Measurements from ENCODE around the gene LNP1. TPM values are rescaled to one million over a fixed set of nuclear protein-coding genes. Genes with fewer than 3 reads are reported as not detected.

Gene LNP1
- total and polyA plus RNA-seq, 2 of the 13 experiments (the other 11 are each of a cell fraction or from before 2014, with no cell fraction given), result 3.6 to 7.0 TPM

DNA sequence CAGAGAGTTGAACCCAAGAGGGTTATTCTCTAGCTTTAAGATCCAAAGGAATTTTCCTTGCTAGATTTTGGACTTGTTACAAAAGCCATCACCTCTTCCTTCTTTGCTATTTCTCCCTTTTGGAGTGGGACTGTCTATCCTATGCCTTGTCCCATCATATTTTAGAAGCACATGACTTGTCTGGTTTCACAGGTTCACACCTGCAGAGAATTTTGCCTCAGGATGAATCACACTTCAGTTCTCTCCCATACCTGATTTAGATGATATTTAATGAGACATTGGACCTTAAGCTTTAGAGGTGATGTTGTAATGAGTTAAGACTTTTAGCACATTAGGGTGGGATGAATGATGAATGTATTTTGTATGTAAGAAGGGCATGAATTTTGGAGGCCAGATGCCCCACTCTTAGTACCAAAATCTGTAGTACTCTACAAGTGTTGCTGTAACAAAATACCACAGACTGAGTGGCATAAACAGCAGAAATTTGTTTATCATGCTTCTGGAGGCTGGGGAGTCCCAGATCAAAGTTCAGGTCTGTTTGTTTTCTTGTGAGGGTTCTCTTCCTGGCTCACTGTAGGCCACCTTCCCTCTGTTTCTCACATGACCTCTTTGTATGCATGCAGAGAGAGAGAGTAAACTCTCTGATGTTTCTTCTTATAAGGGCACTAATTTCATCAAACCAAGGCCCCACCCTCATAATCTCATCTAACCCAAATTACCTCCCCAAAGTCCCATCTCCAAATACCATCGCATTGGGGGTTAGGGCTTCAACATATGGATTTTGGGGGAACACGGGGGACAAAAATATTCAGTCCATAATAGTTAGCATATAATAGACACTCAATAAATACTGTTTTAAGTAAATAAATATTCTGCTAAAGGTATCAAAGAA is 10.0 kb downstream of the LNP1 start (continued):
- TF ChIP-seq JUN (CRISPR knock-in tag; IDR thresholded peaks at IDR 0.05) (no peak), SSRP1 (CRISPR knock-in tag; IDR thresholded peaks at IDR 0.05) (no peak), ETV5 (CRISPR knock-in tag; IDR thresholded peaks at IDR 0.05; ENCODE audit: borderline replicate concordance) (peak; percentile 23; the same call in 1 of the 2 replicates), TRIM24 (CRISPR knock-in tag; IDR thresholded peaks at IDR 0.05) (0 out of 2 replicates have a peak, but pooled peaks have one; percentile 37), NPAS2 (CRISPR knock-in tag; IDR thresholded peaks at IDR 0.05; ENCODE audit: borderline replicate concordance) (no peak), SOX5 (CRISPR knock-in tag; IDR thresholded peaks at IDR 0.05; ENCODE audit: borderline replicate concordance) (peak; percentile 69; the same call in 1 of the 2 replicates), FOXM1 (CRISPR knock-in tag; IDR thresholded peaks at IDR 0.05) (no peak), ZNF468 (CRISPR knock-in tag; IDR thresholded peaks at IDR 0.05) (no peak), ETV6 (CRISPR knock-in tag; conservative IDR thresholded peaks at IDR 0.05) (no peak)
- TF ChIP-seq, protein P1, sequence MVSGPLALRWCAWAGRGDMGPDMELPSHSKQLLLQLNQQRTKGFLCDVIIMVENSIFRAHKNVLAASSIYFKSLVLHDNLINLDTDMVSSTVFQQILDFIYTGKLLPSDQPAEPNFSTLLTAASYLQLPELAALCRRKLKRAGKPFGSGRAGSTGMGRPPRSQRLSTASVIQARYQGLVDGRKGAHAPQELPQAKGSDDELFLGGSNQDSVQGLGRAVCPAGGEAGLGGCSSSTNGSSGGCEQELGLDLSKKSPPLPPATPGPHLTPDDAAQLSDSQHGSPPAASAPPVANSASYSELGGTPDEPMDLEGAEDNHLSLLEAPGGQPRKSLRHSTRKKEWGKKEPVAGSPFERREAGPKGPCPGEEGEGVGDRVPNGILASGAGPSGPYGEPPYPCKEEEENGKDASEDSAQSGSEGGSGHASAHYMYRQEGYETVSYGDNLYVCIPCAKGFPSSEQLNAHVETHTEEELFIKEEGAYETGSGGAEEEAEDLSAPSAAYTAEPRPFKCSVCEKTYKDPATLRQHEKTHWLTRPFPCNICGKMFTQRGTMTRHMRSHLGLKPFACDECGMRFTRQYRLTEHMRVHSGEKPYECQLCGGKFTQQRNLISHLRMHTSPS (CRISPR knock-in tag; IDR thresholded peaks at IDR 0.05; ENCODE audit: low read depth), result no peak
- TF ChIP-seq, protein P2, sequence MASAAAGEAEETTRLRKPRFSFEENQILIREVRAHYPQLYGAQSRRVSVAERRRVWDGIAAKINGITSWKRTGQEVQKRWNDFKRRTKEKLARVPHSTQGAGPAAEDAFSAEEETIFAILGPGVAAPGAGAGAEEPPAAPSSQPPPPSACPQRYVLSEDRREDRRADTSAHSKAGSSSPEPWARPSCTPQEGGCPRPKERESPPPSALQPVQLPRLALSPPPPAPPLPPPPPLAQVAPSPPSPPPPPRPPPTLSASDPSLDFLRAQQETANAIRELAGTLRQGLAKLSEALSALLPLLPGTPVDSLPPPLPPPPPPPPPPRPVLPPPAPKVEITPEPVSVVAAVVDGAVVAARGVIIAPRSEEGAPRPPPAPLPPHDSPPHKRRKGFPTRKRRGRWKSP (CRISPR knock-in tag; IDR thresholded peaks at IDR 0.05), result peak; percentile 39; the same call in 1 of the 2 replicates
- TF ChIP-seq, protein P3, sequence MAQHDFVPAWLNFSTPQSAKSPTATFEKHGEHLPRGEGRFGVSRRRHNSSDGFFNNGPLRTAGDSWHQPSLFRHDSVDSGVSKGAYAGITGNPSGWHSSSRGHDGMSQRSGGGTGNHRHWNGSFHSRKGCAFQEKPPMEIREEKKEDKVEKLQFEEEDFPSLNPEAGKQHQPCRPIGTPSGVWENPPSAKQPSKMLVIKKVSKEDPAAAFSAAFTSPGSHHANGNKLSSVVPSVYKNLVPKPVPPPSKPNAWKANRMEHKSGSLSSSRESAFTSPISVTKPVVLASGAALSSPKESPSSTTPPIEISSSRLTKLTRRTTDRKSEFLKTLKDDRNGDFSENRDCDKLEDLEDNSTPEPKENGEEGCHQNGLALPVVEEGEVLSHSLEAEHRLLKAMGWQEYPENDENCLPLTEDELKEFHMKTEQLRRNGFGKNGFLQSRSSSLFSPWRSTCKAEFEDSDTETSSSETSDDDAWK (CRISPR knock-in tag; IDR thresholded peaks at IDR 0.05), result no peak
- TF ChIP-seq, protein P4, sequence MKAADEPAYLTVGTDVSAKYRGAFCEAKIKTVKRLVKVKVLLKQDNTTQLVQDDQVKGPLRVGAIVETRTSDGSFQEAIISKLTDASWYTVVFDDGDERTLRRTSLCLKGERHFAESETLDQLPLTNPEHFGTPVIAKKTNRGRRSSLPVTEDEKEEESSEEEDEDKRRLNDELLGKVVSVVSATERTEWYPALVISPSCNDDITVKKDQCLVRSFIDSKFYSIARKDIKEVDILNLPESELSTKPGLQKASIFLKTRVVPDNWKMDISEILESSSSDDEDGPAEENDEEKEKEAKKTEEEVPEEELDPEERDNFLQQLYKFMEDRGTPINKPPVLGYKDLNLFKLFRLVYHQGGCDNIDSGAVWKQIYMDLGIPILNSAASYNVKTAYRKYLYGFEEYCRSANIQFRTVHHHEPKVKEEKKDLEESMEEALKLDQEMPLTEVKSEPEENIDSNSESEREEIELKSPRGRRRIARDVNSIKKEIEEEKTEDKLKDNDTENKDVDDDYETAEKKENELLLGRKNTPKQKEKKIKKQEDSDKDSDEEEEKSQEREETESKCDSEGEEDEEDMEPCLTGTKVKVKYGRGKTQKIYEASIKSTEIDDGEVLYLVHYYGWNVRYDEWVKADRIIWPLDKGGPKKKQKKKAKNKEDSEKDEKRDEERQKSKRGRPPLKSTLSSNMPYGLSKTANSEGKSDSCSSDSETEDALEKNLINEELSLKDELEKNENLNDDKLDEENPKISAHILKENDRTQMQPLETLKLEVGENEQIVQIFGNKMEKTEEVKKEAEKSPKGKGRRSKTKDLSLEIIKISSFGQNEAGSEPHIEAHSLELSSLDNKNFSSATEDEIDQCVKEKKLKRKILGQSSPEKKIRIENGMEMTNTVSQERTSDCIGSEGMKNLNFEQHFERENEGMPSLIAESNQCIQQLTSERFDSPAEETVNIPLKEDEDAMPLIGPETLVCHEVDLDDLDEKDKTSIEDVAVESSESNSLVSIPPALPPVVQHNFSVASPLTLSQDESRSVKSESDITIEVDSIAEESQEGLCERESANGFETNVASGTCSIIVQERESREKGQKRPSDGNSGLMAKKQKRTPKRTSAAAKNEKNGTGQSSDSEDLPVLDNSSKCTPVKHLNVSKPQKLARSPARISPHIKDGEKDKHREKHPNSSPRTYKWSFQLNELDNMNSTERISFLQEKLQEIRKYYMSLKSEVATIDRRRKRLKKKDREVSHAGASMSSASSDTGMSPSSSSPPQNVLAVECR (CRISPR knock-in tag; IDR thresholded peaks at IDR 0.05; ENCODE audit: borderline replicate concordance), result no peak
